Activated CD4-positive, alpha-beta T cell treated with anti-CD3 and anti-CD28 coated beads, Interleukin-2, amount 50 U/mL, for 4 hours (primary cell): ENCODE measurements around the gene APOL3.
"Not testable (repeated sequence)": the region's sequence is repeated elsewhere in the genome, so short reads cannot be mapped to it uniquely, and the experiment has no call there.

Experiments
- DNase-seq, 2 experiments: peaks; one replicate each; pipeline ENCODE4 v3.0.0-alpha.2; 2020

The APOL3 gene

GRCh38 chr22:36131907-36132306 is 28.6 kb downstream of the APOL3 start:
- no peak for DNase-seq

- no peak for DNase-seq
Measured at GRCh38 chr22:36129486-36130388, 30.8 kb downstream of the APOL3 start.

GRCh38 chr22:36129071-36129470 is 31.5 kb downstream of the APOL3 start:
- DNase-seq: no peak

GRCh38 chr22:36125994-36126531 is 34.5 kb downstream of the APOL3 start:
- DNase-seq: no peak

GRCh38 chr22:36125434-36125833 is 35.1 kb downstream of the APOL3 start:
- DNase-seq: no peak

GRCh38 chr22:36124666-36125065 is 35.9 kb downstream of the APOL3 start:
- no peak for DNase-seq

GRCh38 chr22:36123673-36124630 is 36.6 kb downstream of the APOL3 start:
- peak; percentile 90 for DNase-seq

- not testable (repeated sequence) for DNase-seq
Measured at GRCh38 chr22:36120621-36121351, 39.8 kb downstream of the APOL3 start.

- DNase-seq: no peak
Measured at GRCh38 chr22:36117053-36117554, 43.5 kb downstream of the APOL3 start.

- DNase-seq: no peak
Measured at GRCh38 chr22:36116127-36116526, 44.4 kb downstream of the APOL3 start.

- no peak for DNase-seq
Measured at GRCh38 chr22:36113121-36113520, 47.4 kb downstream of the APOL3 start.

GRCh38 chr22:36111316-36111715 is 49.2 kb downstream of the APOL3 start:
- no peak for DNase-seq

GRCh38 chr22:36110306-36110881 is 50.2 kb downstream of the APOL3 start:
- DNase-seq: no peak

GRCh38 chr22:36107436-36107835 is 53.1 kb downstream of the APOL3 start:
- no peak for DNase-seq

GRCh38 chr22:36106910-36107309 is 53.6 kb downstream of the APOL3 start:
- DNase-seq: no peak

- DNase-seq: no peak
Measured at GRCh38 chr22:36104988-36105387, 55.6 kb downstream of the APOL3 start.

- no peak for DNase-seq
Measured at GRCh38 chr22:36104435-36104834, 56.1 kb downstream of the APOL3 start.

- no peak for DNase-seq
Measured at GRCh38 chr22:36103891-36104290, 56.7 kb downstream of the APOL3 start.

GRCh38 chr22:36102995-36103394 is 57.6 kb downstream of the APOL3 start:
- no peak for DNase-seq

GRCh38 chr22:36101756-36102155 is 58.8 kb downstream of the APOL3 start:
- DNase-seq: no peak

- DNase-seq: not testable (repeated sequence)
Measured at GRCh38 chr22:36100908-36101307, 59.6 kb downstream of the APOL3 start.
